Loucy (cell line): ENCODE data around the gene TMTC4.
"Not testable (repeated sequence)": the region's sequence is repeated elsewhere in the genome, so short reads cannot be mapped to it uniquely, and the experiment has no call there.

ENCODE experiments used
- H2AFZ ChIP-seq: fragments of 200-600 bp; sonication (generic); 2 replicates; pipeline ENCODE4 v1.6.0; 2016; ENCODE audit warnings: antibody characterized with exemption, mild to moderate bottlenecking, low read length, moderate library complexity
- H3F3A ChIP-seq: fragments of 200-600 bp; 2 replicates; pipeline ENCODE4 v1.6.0; 2016; ENCODE audit warnings: antibody characterized with exemption, low read depth, mild to moderate bottlenecking
- H3K27me3 ChIP-seq: fragments of 200-600 bp; sonication (generic); 2 replicates; pipeline ENCODE4 v1.6.1; 2014; ENCODE audit warnings: low read length, mild to moderate bottlenecking; ENCODE audit not compliant: insufficient read depth, poor library complexity, severe bottlenecking
- H3K36me3 ChIP-seq: fragments of 200-600 bp; sonication (generic); 2 replicates; pipeline ENCODE4 v1.6.1; 2016; ENCODE audit warnings: low read length; ENCODE audit not compliant: insufficient read depth
- H3K4me1 ChIP-seq: fragments of 200-600 bp; sonication (generic); 2 replicates; pipeline ENCODE4 v1.5.1; 2014; ENCODE audit warnings: low read length, mild to moderate bottlenecking; ENCODE audit not compliant: insufficient read depth, poor library complexity, severe bottlenecking
- H3K4me2 ChIP-seq: fragments of 200-600 bp; sonication (generic); 2 replicates; pipeline ENCODE4 v1.6.0; 2014; ENCODE audit warnings: antibody characterized with exemption, low read length, low read depth, mild to moderate bottlenecking; ENCODE audit not compliant: poor library complexity, severe bottlenecking
- H3K4me3 ChIP-seq: fragments of 200-600 bp; sonication (generic); 2 replicates; pipeline ENCODE4 v1.5.1; 2014; ENCODE audit warnings: low read length, mild to moderate bottlenecking, mixed read lengths; ENCODE audit not compliant: poor library complexity, severe bottlenecking
- H3K79me2 ChIP-seq: fragments of 200-600 bp; sonication (generic); 2 replicates; pipeline ENCODE4 v1.6.1; 2014; ENCODE audit warnings: low read length; ENCODE audit not compliant: insufficient read depth
- H3K9ac ChIP-seq: fragments of 200-600 bp; sonication (generic); 2 replicates; pipeline ENCODE4 v1.6.0; 2014; ENCODE audit warnings: mild to moderate bottlenecking, low read depth, low read length, moderate library complexity; ENCODE audit not compliant: poor library complexity, severe bottlenecking
- H3K9me2 ChIP-seq: fragments of 200-600 bp; sonication (generic); replicated peaks from 2 replicates; pipeline ENCODE4 v1.6.1; 2016; ENCODE audit warnings: low read depth, low read length, mixed read lengths
- H3K9me3 ChIP-seq: fragments of 200-600 bp; sonication (generic); 2 replicates; pipeline ENCODE4 v1.6.1; 2014; ENCODE audit warnings: mild to moderate bottlenecking, antibody characterized with exemption, low read length, low read depth; ENCODE audit not compliant: insufficient read depth
- H4K20me1 ChIP-seq: fragments of 200-600 bp; sonication (generic); 2 replicates; pipeline ENCODE4 v1.6.0; 2014; ENCODE audit warnings: antibody characterized with exemption, low read length, mild to moderate bottlenecking; ENCODE audit not compliant: insufficient read depth, poor library complexity, severe bottlenecking
- EZH2phosphoT487 ChIP-seq: fragments of 200-600 bp; IDR thresholded peaks from 2 replicates; pipeline ENCODE4 v1.6.1; 2018; ENCODE audit warnings: antibody characterized with exemption, mild to moderate bottlenecking, moderate library complexity, borderline replicate concordance
- TF ChIP-seq, protein P1 (sequence below): fragments of 200-600 bp; sonication (generic); conservative IDR thresholded peaks from 2 replicates; pipeline ENCODE4 v1.5.1; 2014; ENCODE audit warnings: mild to moderate bottlenecking, antibody characterized with exemption, low read length

TMTC4 gene

DNA sequence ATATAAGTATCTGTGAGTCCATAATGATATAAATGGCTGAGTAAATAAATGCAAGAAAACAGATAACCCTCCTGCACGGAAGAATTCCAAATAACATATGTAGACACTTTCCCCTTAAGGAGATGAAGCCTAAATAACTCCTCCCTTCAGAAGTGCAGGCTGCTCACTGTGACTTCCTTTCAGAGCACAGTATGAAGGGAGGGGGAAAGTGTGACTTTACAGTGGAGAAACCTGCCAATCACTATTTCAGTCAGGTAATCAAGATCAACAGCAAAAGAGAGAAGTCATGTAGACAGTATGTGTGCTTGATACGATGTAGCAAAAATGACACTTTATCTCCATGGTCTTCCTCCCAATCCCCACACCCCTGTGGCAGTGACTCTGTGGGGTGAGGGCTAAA lies 93.1 kb downstream of the TMTC4 start:
- Histone ChIP-seq H3F3A (no peaks in the 10 kb centered on the region), H3K36me3 (no peaks in the 10 kb centered on the region), H3K27me3 (no peaks in the 10 kb centered on the region), H4K20me1 (no peaks in the 10 kb centered on the region), H3K9me2 (no peaks in the 10 kb centered on the region), H3K4me3 (no peak overlapping the region), H3K9me3 (no peaks in the 10 kb centered on the region), H3K79me2 (no peaks in the 10 kb centered on the region), H2AFZ (no peak overlapping the region), H3K4me1 (peaks cover 7% of the 10 kb centered on the region), H3K9ac (no peak overlapping the region), H3K4me2 (no peak overlapping the region)
- TF ChIP-seq, protein P1, sequence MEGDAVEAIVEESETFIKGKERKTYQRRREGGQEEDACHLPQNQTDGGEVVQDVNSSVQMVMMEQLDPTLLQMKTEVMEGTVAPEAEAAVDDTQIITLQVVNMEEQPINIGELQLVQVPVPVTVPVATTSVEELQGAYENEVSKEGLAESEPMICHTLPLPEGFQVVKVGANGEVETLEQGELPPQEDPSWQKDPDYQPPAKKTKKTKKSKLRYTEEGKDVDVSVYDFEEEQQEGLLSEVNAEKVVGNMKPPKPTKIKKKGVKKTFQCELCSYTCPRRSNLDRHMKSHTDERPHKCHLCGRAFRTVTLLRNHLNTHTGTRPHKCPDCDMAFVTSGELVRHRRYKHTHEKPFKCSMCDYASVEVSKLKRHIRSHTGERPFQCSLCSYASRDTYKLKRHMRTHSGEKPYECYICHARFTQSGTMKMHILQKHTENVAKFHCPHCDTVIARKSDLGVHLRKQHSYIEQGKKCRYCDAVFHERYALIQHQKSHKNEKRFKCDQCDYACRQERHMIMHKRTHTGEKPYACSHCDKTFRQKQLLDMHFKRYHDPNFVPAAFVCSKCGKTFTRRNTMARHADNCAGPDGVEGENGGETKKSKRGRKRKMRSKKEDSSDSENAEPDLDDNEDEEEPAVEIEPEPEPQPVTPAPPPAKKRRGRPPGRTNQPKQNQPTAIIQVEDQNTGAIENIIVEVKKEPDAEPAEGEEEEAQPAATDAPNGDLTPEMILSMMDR: no peak
- no peak for TF ChIP-seq EZH2phosphoT487

DNA sequence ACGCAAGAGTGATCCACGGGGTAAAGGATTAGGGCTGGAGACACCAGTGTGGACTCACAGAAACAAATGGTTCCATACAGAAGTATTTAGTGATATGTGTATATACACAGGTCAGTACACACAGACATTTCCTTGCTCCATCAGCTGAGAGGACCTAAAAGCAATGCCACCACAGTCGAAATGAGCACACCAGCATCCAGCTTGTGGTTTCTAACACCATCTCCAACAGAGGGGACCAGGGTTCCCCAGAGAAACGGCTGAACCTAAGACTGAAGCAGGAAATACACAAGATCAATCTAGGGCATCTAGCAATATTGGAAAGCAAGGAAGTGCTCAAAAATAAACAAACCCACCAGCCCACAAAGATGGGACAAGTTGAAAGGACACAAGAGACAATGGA lies 93.6 kb downstream of the TMTC4 start:
- H3K9me3 ChIP-seq: no peaks in the 10 kb centered on the region
- no peak overlapping the region for H3K4me3 ChIP-seq
- TF ChIP-seq, protein P1: no peak
- no peak for TF ChIP-seq EZH2phosphoT487
- no peaks in the 10 kb centered on the region for H3K36me3 ChIP-seq
- no peaks in the 10 kb centered on the region for H3K79me2 ChIP-seq
- H3K27me3 ChIP-seq: no peaks in the 10 kb centered on the region
- no peak overlapping the region for H3K9ac ChIP-seq
- H3K9me2 ChIP-seq: no peaks in the 10 kb centered on the region
- no peak overlapping the region for H3K4me2 ChIP-seq
- no peak overlapping the region for H2AFZ ChIP-seq
- no peaks in the 10 kb centered on the region for H3F3A ChIP-seq
- no peaks in the 10 kb centered on the region for H4K20me1 ChIP-seq
- H3K4me1 ChIP-seq: peaks cover 7% of the 10 kb centered on the region

DNA sequence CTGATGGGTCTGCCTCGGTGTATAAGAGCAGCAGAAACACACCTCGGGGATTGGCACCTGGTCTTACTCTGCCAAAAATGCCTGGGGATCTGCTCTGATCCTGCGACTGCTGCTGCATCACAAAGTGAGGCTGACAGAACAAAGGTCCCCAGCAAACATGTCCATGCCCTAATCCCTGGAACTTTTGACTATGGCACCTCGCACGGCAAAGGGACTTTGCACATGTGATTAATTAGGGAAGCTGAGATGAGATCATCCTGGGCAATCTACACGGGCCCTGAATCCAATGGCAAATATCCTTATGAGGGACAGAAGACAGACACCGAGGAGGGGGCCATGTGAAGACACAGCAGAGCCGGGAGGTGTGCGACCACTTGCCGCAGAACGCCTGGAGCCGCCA lies 94.5 kb downstream of the TMTC4 start:
- H3K9ac ChIP-seq: no peak overlapping the region
- H3K4me1 ChIP-seq: peaks cover 5% of the 10 kb centered on the region
- H4K20me1 ChIP-seq: no peaks in the 10 kb centered on the region
- no peaks in the 10 kb centered on the region for H3K79me2 ChIP-seq
- no peak overlapping the region for H3K4me2 ChIP-seq
- no peaks in the 10 kb centered on the region for H3K9me3 ChIP-seq
- no peak overlapping the region for H2AFZ ChIP-seq
- TF ChIP-seq EZH2phosphoT487: no peak
- TF ChIP-seq, protein P1: no peak
- no peaks in the 10 kb centered on the region for H3K9me2 ChIP-seq
- H3K4me3 ChIP-seq: no peak overlapping the region
- H3K27me3 ChIP-seq: no peaks in the 10 kb centered on the region
- no peaks in the 10 kb centered on the region for H3K36me3 ChIP-seq
- no peaks in the 10 kb centered on the region for H3F3A ChIP-seq

DNA sequence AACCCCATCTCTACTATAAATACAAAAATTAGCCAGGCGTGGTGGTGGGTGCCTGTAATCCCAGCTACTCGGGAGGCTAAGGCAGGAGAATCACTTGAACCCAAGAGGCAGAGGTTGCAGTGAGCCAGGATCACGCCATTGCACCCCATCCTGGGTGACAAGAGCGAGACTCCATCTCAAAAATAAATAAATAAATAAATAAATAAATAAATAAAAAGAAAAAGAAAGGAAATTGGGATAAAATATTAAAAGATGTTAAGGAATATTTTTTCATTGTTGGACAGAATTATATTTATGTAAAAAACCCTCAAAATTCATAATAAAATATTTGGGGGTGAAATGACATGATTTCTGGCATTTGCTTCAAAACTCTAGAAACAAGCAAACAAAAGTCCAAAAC lies 97.4 kb downstream of the TMTC4 start:
- not testable (repeated sequence) for H3K4me3 ChIP-seq, H3K79me2 ChIP-seq, H3K9me2 ChIP-seq, H3K27me3 ChIP-seq, H3K4me1 ChIP-seq, H3F3A ChIP-seq, H3K36me3 ChIP-seq, H3K4me2 ChIP-seq, H2AFZ ChIP-seq, H3K9ac ChIP-seq, H4K20me1 ChIP-seq, H3K9me3 ChIP-seq
